RWPE2 (cell line): ENCODE measurements around the gene PATJ.
A peak's percentile ranks its signal among the peaks of the same experiment; 100 is the strongest.

Source experiments
- ATAC-seq: fragments of 200-7000 bp; cut with Tn5 transposase; 3 replicates; pipeline ENCODE4 v1.9.1; 2021; ENCODE audit warnings: low read depth
- DNase-seq: peaks from one replicate; pipeline ENCODE4 v3.0.0-alpha.2; 2020; ENCODE audit warnings: low spot score
- H3K27ac ChIP-seq: fragments of 450-650 bp; 2 replicates; pipeline ENCODE4 v1.5.1; 2017; ENCODE audit warnings: mild to moderate bottlenecking; ENCODE audit not compliant: poor library complexity, severe bottlenecking
- H3K27me3 ChIP-seq: fragments of 250-450 bp; sonication (Bioruptor Pico); 2 replicates; pipeline ENCODE4 v1.5.1; 2021; ENCODE audit warnings: mild to moderate bottlenecking, moderate library complexity; ENCODE audit not compliant: insufficient read depth, poor library complexity, severe bottlenecking
- H3K36me3 ChIP-seq: fragments of 250-450 bp; sonication (Bioruptor Pico); 2 replicates; pipeline ENCODE4 v1.5.1; 2020; ENCODE audit warnings: low read depth, mild to moderate bottlenecking, moderate library complexity
- H3K4me1 ChIP-seq: fragments of 250-450 bp; sonication (Bioruptor Pico); 2 replicates; pipeline ENCODE4 v1.5.1; 2021; ENCODE audit warnings: mild to moderate bottlenecking, moderate library complexity; ENCODE audit not compliant: insufficient read depth, poor library complexity, severe bottlenecking
- H3K4me3 ChIP-seq: fragments of 250-450 bp; sonication (Bioruptor Pico); 2 replicates; pipeline ENCODE4 v1.5.1; 2021; ENCODE audit warnings: mild to moderate bottlenecking, moderate library complexity; ENCODE audit not compliant: severe bottlenecking
- H3K9me3 ChIP-seq: fragments of 250-450 bp; sonication (Bioruptor Pico); 2 replicates; pipeline ENCODE4 v1.5.1; 2021; ENCODE audit warnings: mild to moderate bottlenecking, moderate library complexity; ENCODE audit not compliant: severe bottlenecking
- CTCF ChIP-seq: fragments of 450-650 bp; IDR thresholded peaks from one replicate; pipeline ENCODE4 v1.5.1; 2017; ENCODE audit warnings: mild to moderate bottlenecking, moderate library complexity; ENCODE audit not compliant: poor library complexity, severe bottlenecking

The PATJ gene

GRCh38 chr1:62194651-62195544 lies 452.6 kb downstream of the PATJ start, which contains the start of gene L1TD1:
L1TD1 (plus strand) TSS chr1:62194849; CDS start chr1:62206629, 11,780 bp downstream.
- H3K4me1 ChIP-seq: no peaks in the 10 kb centered on the region
- peak within 1 kb of the TSS; percentile 30 for H3K4me3 ChIP-seq
- H3K27me3 ChIP-seq: no peaks in the 10 kb centered on the region
- no peak for DNase-seq
- peak; percentile 66 for ATAC-seq
- H3K36me3 ChIP-seq: no peaks in the 10 kb centered on the region
- H3K27ac ChIP-seq: no peak within 1 kb of the TSS
- no peaks in the 10 kb centered on the region for H3K9me3 ChIP-seq
- no peak for TF ChIP-seq CTCF

GRCh38 chr1:62196086-62196690 lies 453.9 kb downstream of the PATJ start:
- H3K36me3 ChIP-seq: no peaks in the 10 kb centered on the region
- no peak for TF ChIP-seq CTCF
- H3K27me3 ChIP-seq: no peaks in the 10 kb centered on the region
- H3K4me1 ChIP-seq: no peaks in the 10 kb centered on the region
- ATAC-seq (no peak), DNase-seq (no peak)
- H3K9me3 ChIP-seq: no peaks in the 10 kb centered on the region
- no peak overlapping the region for H3K27ac ChIP-seq
- no peak overlapping the region for H3K4me3 ChIP-seq

GRCh38 chr1:62198069-62198780 lies 455.9 kb downstream of the PATJ start:
- H3K9me3 ChIP-seq: no peaks in the 10 kb centered on the region
- no peak for TF ChIP-seq CTCF
- H3K36me3 ChIP-seq: no peaks in the 10 kb centered on the region
- ATAC-seq (no peak), DNase-seq (no peak)
- no peak overlapping the region for H3K4me3 ChIP-seq
- no peaks in the 10 kb centered on the region for H3K27me3 ChIP-seq
- H3K27ac ChIP-seq: no peak overlapping the region
- no peaks in the 10 kb centered on the region for H3K4me1 ChIP-seq

- no peak for DNase-seq
- Histone ChIP-seq H3K27ac (no peak overlapping the region), H3K4me3 (no peak overlapping the region), H3K9me3 (no peaks in the 10 kb centered on the region), H3K27me3 (no peaks in the 10 kb centered on the region), H3K4me1 (no peaks in the 10 kb centered on the region), H3K36me3 (no peaks in the 10 kb centered on the region)
- ATAC-seq: no peak; the same call in 2 of the 3 replicates
- TF ChIP-seq CTCF: no peak
Observed at GRCh38 chr1:62198781-62199125, 456.5 kb downstream of the PATJ start.
